ENCODE results near the gene KCTD15. TPM values are rescaled to one million over a fixed set of nuclear protein-coding genes. Genes with fewer than 3 reads are reported as not detected.

The KCTD15 gene
- total and polyA plus RNA-seq, 8 donors, result 21.8 to 78.1 (median 57.2) TPM

DNA sequence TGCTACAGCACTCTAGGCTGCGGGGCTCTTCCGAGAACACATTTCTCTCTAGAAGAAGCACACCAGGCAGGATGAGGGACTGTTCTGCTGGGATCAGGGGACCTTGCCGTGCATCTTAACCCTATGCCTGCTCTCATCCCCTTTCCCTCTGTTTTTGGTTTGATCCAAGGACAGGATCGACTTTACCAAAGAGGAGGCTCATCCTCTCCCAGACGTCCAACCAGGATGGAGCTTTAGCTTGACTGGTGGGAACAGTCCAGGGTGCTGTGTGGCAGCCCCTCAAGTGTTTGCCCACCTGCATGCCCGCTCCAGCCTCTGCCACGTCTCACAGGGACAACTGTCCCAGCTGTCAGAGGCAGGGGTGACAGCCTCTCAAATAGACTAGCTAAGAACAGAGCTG is 42.3 kb upstream of the KCTD15 start:
- Histone ChIP-seq H3K4me3 (no peak overlapping the region), H3K27me3 (peaks cover 0 to 17% of the 10 kb centered on the region in 2 donors), H3K9me3 (no peaks in the 10 kb centered on the region), H3K4me1 (no peaks in the 10 kb centered on the region), H3K27ac (no peak overlapping the region), H3K36me3 (no peaks in the 10 kb centered on the region)
- no peak for TF ChIP-seq CTCF (IDR thresholded peaks at IDR 0.05)
- DNase-seq, result no peak
- intact Hi-C loops (cut with DNase I), result no loop called here
- ATAC-seq, result no peak

DNA sequence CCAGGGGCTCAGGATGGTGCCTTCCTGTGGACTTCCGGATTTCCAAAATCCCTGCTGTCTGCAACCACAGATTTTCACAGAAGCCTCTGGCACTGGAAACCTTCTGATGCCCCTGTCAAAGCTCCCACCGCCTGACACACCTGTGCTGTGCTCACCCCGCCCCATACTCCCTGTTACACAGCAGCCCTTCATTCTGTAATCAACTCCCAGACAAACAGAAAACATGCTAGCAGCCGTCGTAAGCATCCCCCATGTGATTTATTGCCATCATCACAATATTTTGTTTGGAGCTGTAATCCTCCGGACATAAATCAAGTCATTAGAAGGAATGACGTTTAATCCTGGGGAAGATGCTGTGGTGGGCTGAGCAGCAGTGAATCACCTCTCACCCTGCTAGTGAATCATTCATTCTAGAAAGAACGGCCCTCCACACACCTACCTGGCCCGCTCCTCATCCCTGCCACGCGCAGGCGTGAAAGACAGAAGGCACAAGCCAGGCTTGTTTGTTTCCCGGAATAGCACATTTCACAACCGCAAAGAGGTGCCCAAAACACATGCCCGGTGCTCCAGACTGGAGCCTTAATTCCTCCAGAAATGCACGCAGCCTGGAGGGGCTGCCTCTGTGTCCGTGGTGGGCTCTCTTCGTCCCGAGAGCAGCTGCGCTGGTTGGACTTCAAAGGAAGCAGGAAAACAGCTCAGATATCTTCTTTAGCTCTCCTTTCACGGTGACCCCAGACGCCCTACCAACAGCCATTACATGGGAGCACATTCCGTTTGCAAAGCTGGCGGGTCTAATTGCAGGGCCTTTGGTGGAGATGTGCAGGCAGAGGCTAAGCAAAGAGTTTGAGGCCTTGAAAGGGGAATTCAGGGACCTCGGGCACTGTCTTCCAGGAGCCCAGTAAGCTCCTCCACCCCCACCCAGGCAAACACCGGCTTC is 41.3 kb upstream of the KCTD15 start:
- Histone ChIP-seq H3K4me3 (no peak overlapping the region), H3K27ac (no peak overlapping the region), H3K9me3 (no peaks in the 10 kb centered on the region), H3K36me3 (no peaks in the 10 kb centered on the region), H3K27me3 (peaks cover 0 to 17% of the 10 kb centered on the region in 2 donors), H3K4me1 (no peaks in the 10 kb centered on the region)
- no peak for TF ChIP-seq CTCF (IDR thresholded peaks at IDR 0.05)
- intact Hi-C loops (cut with DNase I), result no loop called here
- DNase-seq (no peak), ATAC-seq (no peak)

DNA sequence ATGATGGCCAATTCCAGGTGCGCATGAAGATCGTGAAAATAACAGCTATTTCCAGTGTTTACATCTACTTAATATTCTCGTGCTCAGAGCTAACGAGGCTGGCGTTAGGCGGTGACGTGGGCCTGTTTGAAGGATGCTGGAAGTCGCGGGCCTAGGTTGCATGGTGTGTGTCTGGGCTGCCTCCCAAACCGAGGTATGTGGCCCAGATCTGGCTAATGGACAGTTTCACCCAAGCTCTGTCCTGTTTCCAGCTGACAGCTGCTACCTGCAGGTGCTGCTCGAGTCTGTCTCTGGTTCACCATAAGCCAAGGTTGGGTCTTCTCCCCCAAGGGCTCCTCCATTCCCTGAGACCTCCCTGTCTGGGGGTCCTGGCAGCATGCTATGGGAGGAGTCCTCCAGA is 40.5 kb upstream of the KCTD15 start:
- TF ChIP-seq CTCF (IDR thresholded peaks at IDR 0.05), result no peak
- ATAC-seq (no peak), DNase-seq (no peak)
- H3K36me3 ChIP-seq, result no peaks in the 10 kb centered on the region
- no peaks in the 10 kb centered on the region for H3K9me3 ChIP-seq
- peaks cover 0 to 17% of the 10 kb centered on the region in 2 donors for H3K27me3 ChIP-seq
- no peak overlapping the region for H3K4me3 ChIP-seq
- no peaks in the 10 kb centered on the region for H3K4me1 ChIP-seq
- intact Hi-C loops (cut with DNase I), result no loop called here
- no peak overlapping the region for H3K27ac ChIP-seq

DNA sequence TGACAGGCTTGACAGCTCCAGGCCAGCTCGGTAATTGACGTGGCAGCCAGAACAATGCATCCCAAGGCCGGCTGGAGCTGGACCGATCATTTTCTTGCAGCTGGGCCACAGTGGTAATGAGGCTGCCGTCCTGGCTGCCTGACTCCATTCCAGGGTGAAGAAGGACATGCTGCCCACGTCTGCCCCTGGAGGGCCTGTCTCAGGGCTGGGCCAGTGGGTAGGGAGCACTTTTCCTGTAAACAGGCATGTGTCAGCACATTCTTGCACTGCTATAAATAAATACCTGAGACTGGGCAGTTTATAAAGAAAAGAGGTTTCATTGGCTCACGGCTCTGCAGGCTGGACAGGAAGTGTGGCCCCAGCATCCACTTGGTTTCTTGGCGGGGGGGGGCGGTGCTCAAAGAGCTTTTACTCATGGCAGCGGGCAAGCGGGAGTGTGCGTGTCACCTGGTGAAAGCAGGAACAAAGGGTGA is 38.1 kb upstream of the KCTD15 start:
- peak overlapping the region in 1 of 2 donors; percentile 48 for H3K27ac ChIP-seq
- peak; percentile 95 for ATAC-seq

More for the DNA sequence above, 38.1 kb upstream of the KCTD15 start:
- Histone ChIP-seq H3K27me3 (peaks cover 0 to 23% of the 10 kb centered on the region in 2 donors), H3K4me3 (no peak overlapping the region), H3K36me3 (no peaks in the 10 kb centered on the region), H3K9me3 (no peaks in the 10 kb centered on the region), H3K4me1 (no peaks in the 10 kb centered on the region)
- peak in 1 of 4 donors; percentile 63 for DNase-seq
- intact Hi-C loops (cut with DNase I), result no loop called here
- no peak for TF ChIP-seq CTCF (IDR thresholded peaks at IDR 0.05)

Measured in left lung (tissue), 10 donors.